Measurements from ENCODE around the gene GPATCH1.

The GPATCH1 gene

DNA sequence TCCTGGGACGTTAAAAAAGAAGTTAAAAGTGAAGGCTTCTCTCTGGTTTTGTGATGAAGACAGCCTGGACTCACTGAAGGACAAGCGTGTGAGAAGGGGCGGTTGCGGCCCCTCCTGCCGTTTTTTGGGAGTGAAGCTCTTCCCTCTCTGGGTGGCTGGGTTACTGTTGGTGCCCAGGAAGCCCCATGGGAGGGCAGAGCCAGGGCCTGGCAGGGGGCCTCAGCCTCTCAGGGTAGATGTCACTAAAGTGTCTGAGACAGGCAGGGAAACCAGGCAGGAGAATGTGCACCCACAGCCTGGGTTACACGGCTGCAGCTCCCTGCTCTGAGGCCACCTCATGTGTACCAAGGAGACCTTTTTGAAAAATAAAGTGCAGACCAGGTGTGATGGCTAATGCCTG is 49.5 kb downstream of the GPATCH1 start:
- DNase-seq (ENCODE audit: low read depth): no peak
- TF ChIP-seq, protein P1, sequence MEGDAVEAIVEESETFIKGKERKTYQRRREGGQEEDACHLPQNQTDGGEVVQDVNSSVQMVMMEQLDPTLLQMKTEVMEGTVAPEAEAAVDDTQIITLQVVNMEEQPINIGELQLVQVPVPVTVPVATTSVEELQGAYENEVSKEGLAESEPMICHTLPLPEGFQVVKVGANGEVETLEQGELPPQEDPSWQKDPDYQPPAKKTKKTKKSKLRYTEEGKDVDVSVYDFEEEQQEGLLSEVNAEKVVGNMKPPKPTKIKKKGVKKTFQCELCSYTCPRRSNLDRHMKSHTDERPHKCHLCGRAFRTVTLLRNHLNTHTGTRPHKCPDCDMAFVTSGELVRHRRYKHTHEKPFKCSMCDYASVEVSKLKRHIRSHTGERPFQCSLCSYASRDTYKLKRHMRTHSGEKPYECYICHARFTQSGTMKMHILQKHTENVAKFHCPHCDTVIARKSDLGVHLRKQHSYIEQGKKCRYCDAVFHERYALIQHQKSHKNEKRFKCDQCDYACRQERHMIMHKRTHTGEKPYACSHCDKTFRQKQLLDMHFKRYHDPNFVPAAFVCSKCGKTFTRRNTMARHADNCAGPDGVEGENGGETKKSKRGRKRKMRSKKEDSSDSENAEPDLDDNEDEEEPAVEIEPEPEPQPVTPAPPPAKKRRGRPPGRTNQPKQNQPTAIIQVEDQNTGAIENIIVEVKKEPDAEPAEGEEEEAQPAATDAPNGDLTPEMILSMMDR (IDR thresholded peaks at IDR 0.05; ENCODE audit: control insufficient read depth, extremely low read depth, insufficient read depth): no peak
- no peak overlapping the region for H3K4me3 ChIP-seq (ENCODE audit: low read depth, low read length)

DNA sequence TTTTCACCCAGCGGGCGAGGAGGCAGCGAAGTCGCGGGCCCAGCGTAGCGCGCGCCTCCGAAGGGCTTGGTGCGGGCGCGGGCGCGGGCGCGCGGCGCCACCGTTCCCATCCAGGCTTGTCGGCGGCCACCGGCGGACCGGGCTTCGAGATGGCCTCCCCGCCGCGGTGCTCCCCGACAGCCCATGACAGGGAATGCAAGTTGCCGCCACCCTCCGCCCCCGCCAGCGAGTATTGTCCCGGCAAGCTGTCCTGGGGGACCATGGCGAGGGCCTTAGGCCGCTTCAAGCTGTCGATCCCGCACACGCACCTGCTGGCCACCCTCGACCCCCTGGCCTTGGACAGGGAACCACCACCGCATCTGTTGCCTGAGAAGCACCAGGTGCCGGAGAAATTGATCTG is 51.0 kb downstream of the GPATCH1 start, which contains the start of gene WDR88:
Gene WDR88 (plus strand): TSS at position 94 of the 400 bp plus-strand sequence. CDS start 56 bp downstream, at position 150.
- TF ChIP-seq, protein P1 (IDR thresholded peaks at IDR 0.05; ENCODE audit: control insufficient read depth, extremely low read depth, insufficient read depth): no peak
- no peak within 1 kb of the TSS for H3K4me3 ChIP-seq (ENCODE audit: low read depth, low read length)
- no peak for DNase-seq (ENCODE audit: low read depth)

DNA sequence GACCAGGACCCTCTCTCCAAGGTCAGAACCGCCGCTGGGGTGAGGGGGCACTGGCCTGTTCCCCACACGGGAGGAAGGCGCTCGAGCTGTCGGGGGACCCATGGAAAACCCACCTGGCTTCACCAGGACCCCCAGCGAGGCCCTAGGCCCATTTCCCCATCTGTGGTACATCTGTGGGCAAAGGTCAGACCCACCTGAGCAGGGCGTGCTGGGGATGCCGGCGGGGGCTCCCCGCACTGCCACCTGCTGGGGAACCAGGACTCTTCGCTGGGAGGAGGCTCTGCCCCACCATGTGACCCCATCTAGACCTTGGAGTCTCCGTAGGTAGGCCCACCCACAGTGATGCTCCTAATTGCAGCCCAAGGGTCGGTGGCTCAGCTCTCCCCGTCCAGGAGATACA is 51.4 kb downstream of the GPATCH1 start:
- H3K4me3 ChIP-seq (ENCODE audit: low read depth, low read length): no peak overlapping the region
- no peak for DNase-seq (ENCODE audit: low read depth)
- TF ChIP-seq, protein P1 (IDR thresholded peaks at IDR 0.05; ENCODE audit: control insufficient read depth, extremely low read depth, insufficient read depth): 0 out of 2 replicates have a peak, but pooled peaks have one; percentile 7

DNA sequence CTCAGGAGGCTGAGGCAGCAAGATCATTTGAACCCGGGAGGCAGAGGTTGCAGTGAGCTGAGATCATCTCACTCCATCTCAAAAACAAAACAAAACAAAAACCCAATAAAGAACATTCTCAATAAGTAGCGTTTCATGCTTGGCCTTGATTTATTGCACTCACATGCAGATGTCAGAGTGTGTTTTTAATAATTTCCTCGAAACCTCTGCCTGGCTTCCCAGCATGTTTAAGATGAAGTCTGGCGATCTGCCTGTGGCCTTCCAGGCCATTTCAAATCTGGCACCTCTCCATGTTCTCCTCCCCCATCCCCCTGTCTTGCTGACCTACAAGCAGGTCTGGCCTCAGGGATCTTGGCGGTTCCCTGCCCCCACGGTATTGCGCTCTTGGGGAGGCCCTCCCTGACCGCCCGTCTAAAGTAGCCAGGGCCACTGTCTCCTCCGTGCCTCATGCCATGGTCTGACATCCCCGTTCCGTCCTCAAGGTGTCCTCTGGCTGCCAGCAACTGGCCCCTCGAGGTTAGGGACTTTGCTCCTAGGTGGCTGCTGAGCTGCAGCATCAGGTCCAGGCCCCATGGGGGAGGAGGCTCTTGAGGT is 52.6 kb downstream of the GPATCH1 start:
- peak; percentile 8 for DNase-seq (ENCODE audit: low read depth)
- TF ChIP-seq, protein P1 (IDR thresholded peaks at IDR 0.05; ENCODE audit: control insufficient read depth, extremely low read depth, insufficient read depth): no peak
- no peak overlapping the region for H3K4me3 ChIP-seq (ENCODE audit: low read depth, low read length)

DNA sequence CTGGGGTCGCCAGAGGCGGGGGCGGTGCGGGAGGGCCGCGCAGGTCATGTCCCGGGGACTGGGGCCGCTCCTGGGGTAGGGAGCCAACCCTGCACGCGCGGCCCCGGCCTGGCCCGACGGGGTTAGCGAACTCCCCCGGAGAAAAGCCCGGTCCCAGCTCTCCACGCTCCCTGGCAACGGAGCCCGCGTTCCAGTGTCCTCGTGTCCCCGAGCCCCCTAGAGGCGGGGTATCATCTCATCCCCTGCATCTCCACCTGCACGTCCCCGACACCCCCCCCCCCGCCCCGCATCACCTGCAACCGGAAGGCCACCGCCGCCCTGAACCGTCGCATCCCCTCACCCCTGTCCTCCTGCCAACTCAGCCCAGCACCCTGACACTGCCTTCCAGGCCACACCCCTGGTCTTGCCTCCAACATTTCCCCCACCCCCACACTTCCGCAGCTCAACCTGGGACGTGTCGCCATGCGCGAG is 53.6 kb downstream of the GPATCH1 start:
- no peak overlapping the region for H3K4me3 ChIP-seq (ENCODE audit: low read depth, low read length)
- TF ChIP-seq, protein P1 (IDR thresholded peaks at IDR 0.05; ENCODE audit: control insufficient read depth, extremely low read depth, insufficient read depth): no peak
- DNase-seq (ENCODE audit: low read depth): no peak

DNA sequence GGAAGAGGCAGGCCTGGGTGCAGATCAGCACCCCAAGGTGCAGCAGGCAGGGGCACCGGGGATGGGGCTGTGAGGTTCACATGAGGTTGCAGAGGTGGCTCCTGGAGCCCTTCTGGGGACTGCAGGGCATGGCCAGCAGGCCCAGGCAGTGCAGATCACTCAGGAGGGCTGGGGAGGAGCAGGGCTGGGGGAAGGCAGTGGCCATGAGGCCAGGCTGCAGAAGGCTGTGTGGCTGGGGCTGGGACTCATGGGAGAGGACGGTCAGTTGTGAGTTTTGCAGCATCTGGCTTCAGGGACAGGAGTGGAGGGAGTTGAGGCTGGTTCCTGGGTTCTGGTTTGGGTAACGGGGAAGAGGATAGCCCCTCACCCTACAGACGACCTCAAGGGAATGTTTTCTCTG is 58.2 kb downstream of the GPATCH1 start:
- H3K4me3 ChIP-seq (ENCODE audit: low read depth, low read length): no peak overlapping the region
- TF ChIP-seq, protein P1 (IDR thresholded peaks at IDR 0.05; ENCODE audit: control insufficient read depth, extremely low read depth, insufficient read depth): no peak
- DNase-seq (ENCODE audit: low read depth): no peak

DNA sequence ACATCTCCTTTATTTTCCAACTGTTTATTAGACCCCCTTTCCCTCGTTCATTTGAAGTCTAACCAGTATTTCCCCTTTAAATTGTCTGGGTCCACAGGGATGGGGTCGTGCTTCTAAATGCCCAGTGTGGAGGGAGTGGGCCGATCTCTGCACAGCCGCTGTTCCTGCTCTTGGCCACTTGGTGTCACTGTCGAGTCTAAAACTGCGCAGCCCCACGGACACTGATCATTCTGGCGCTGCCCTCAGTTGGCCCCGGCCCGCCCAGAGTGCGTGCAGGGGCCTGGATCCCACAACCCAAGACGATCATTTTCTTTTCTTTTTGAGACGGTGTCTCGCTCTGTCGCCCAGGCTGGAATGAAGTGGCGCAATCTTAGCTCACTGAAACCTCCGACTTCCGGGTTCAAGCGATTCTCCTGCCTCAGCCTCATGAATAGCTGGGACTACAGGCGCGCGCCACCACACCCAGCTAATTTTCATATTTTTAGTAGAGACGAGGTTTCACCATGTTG is 63.0 kb downstream of the GPATCH1 start:
- DNase-seq (ENCODE audit: low read depth): no peak
- no peak overlapping the region for H3K4me3 ChIP-seq (ENCODE audit: low read depth, low read length)
- TF ChIP-seq, protein P1 (IDR thresholded peaks at IDR 0.05; ENCODE audit: control insufficient read depth, extremely low read depth, insufficient read depth): peak; percentile 95
